Stimulated activated CD4-positive, alpha-beta T cell treated with anti-CD3 and anti-CD28 coated beads, Interleukin-1b, Interleukin-23, amount 100 ng/mL, for 48 hours (primary cell): ENCODE measurements around the gene HIKESHI.

Experiments
- DNase-seq: peaks from one replicate; pipeline ENCODE4 v3.0.0-alpha.2; 2020

The HIKESHI gene, protein sequence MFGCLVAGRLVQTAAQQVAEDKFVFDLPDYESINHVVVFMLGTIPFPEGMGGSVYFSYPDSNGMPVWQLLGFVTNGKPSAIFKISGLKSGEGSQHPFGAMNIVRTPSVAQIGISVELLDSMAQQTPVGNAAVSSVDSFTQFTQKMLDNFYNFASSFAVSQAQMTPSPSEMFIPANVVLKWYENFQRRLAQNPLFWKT

DNA sequence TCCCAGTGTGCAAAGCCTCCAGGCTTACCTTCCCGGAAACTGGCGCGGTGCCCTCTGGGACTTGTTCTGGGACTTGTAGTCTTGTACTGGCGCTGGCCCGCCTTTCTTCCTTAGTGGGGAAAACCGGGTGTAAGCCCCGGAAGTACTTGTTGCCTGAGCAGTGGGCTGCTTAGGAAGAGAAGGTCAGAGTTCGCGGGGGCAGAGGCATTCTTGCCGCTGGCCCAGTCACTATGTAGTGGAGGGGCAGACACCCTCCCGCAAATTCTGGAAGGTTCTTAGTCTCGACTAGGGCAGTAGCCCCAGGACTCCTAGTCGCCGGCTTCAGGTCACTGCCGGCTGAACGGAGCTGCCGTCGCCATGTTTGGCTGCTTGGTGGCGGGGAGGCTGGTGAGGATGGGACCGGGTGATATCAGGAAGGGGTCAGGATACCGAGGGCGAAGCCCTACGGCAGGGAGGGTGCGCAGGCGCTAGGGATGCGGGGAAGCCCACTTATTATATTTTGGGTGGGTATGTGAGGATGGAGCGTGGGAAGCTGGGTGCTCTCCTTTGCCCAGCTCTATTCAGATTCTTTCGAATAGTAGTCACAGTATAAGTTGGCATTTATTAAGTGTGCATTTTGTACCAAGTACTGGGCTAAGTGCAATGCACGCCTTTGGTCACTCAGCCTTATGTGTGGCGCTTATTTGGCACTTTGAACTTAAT is at the start of gene HIKESHI:
Gene HIKESHI, plus strand, starts transcription at position 149 of the 702 bp plus-strand sequence. Its CDS starts 209 bp downstream, at position 358.
- peak; percentile 93 for DNase-seq

GRCh38 chr11:86255896-86256295 is 46.1 kb upstream of the HIKESHI start:
- DNase-seq: no peak

- no peak for DNase-seq
Observed at GRCh38 chr11:86256608-86257007, 45.4 kb upstream of the HIKESHI start.

GRCh38 chr11:86257446-86257845 is 44.6 kb upstream of the HIKESHI start:
- no peak for DNase-seq

- DNase-seq: no peak
Observed at GRCh38 chr11:86259730-86260129, 42.3 kb upstream of the HIKESHI start.

GRCh38 chr11:86261328-86261727 is 40.7 kb upstream of the HIKESHI start:
- DNase-seq: no peak

GRCh38 chr11:86262387-86262786 is 39.7 kb upstream of the HIKESHI start:
- DNase-seq: no peak

DNA sequence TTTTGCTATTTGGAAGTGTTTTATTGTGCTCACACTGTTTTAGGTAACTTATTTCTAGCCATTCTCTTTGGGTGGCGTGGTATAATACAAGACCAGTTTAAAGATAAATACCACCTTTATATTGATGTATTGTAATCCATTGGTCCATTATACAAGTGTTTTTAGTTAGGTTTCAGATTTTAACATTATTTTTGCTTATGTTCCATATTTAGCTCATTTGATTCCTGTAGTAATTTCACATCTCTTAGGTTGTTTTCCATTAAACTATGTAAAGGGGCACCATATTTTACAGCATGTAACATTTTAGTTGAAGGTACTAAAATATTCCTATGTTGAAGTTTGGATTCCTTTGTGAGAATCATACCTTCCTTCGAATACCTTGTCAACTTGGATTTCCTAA is 37.4 kb upstream of the HIKESHI start:
- DNase-seq: no peak

DNA sequence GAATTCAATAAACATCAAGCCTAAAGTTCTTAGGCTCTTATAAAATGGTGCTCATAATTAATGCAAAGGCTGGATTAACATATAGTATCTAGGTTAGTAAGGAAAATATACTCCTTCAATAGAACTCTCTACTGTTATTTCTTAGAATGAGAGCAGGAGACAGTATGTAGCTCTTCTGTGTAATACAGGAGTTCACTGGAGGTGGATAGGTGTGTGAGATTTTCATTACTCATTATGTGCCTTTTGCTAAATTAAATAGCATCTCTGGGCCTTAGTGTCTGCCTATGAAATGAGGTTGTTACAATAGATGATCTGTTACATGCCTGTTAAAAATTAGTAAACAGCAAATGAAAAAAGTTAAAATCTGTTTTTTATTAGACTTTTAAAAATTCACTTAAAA is 36.8 kb upstream of the HIKESHI start:
- no peak for DNase-seq

DNA sequence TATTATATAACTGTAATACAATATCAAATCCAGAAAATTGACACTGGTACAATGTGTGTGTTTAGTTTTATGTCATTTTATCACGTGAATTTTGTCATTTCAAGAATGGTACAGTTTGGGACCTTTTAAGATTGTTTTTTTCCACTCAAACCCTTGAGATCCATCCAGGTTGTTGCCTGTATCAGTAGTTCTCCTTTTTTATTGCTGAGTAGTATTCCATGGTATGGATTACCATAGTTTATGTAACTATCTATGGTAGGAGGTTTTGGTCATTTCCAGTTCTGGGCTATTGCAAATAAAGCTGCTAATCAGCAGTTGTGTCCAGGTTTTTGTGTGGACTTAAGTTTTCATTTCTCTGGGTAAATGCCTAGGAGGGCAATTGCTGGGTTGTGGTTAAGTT is 32.4 kb upstream of the HIKESHI start:
- DNase-seq: no peak

- DNase-seq: no peak
Observed at GRCh38 chr11:86274503-86274902, 27.5 kb upstream of the HIKESHI start.

GRCh38 chr11:86274999-86275398 is 27.0 kb upstream of the HIKESHI start:
- DNase-seq: no peak

GRCh38 chr11:86275493-86276370 is 26.3 kb upstream of the HIKESHI start:
- DNase-seq: no peak

- no peak for DNase-seq
Observed at GRCh38 chr11:86277741-86278140, 24.3 kb upstream of the HIKESHI start.

DNA sequence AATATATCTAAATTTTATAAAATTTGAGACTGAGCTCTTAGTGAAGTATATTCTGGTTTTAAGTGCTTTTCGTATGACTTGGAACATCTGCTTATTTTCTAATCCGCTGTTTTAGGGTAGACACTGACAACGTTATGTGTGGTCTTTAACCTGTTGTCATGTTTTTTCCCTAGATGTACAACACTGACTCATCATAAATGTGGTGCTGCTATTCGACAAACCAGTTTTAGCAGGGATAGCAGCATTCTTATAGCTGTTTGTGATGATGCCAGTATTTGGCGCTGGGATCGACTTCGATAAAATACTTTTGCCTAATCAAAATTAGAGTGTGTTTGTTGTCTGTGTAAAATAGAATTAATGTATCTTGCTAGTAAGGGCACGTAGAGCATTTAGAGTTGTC is 23.8 kb upstream of the HIKESHI start:
- no peak for DNase-seq

DNA sequence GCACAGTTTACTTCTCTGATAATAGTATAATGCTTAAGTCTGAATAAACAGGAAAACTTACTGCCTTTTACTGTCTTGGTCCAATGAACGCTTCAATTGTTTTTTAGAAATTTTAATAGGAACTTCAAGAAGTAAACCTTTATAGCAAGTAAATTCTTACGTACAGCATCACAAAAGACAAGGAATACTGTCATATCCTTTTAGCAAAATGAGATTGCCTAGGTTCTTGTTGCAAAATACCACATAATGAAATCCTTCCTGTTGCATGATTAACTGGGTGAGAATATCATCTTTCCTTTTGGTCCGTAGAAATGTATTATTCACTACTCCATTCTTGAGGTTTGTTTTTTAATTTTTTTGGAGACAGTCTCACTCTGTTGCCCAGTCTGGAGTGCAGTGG is 22.3 kb upstream of the HIKESHI start:
- DNase-seq: no peak

- no peak for DNase-seq
Observed at GRCh38 chr11:86287468-86287796, 14.6 kb upstream of the HIKESHI start.

- DNase-seq: peak; percentile 59
Observed at GRCh38 chr11:86288776-86289507, 13.1 kb upstream of the HIKESHI start.

- DNase-seq: peak; percentile 33
Observed at GRCh38 chr11:86289508-86290280, 12.3 kb upstream of the HIKESHI start.

DNA sequence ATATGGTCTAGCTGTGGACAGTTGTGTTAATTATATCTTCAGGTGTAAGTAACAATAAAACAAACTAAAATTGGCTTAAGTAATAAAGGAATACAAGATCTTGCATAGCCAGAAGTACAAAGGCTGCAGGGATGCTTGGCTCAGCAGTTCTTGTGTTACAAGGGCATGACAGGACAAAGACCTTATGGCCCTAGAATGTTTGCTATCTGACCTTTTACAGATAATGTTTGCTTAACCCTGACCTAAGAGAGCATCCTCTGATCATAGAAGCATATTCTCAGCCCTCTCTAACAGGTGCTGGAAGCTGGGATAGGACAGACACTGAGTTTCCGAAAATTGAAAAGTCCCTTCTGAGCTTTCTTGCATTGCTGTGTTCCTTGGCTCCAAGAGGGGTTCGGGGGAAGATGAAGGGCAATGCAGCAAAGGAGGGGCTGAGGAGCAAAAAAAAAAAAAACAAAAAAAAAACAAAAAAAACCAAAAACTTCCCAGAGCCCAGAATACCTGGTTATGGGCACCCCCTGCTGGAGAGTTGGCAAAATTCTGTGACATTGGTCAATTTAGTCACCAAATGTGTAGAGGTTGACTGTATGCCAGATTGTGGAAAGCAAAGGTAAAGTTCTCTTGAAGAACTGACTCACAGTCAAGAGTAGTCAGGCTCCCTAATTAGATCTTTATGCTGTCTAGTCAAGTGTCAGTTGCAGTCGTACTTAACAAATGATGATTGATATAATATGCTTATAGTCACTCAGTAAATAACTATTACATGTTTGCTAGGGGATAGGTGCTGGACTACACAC is 10.4 kb upstream of the HIKESHI start:
- DNase-seq: peak; percentile 79

GRCh38 chr11:86292912-86293616 is 9.0 kb upstream of the HIKESHI start:
- DNase-seq: peak; percentile 83
